GM12878 (cell line): Measurements from ENCODE around the gene S1PR4.

Experiments
- CTCF ChIP-seq, 3 experiments: IDR thresholded peaks in 2 of 3; conservative IDR thresholded peaks in 1 of 3; 2 replicates each; pipeline ENCODE4 v1.5.1; 2011; ENCODE audit warnings: low read depth in 3 of 3, low read length in 3 of 3, mild to moderate bottlenecking in 3 of 3, control low read depth in 2 of 3, moderate library complexity in 2 of 3, inconsistent platforms in 1 of 3, mixed read lengths in 1 of 3; ENCODE audit not compliant: control insufficient read depth in 2 of 3, insufficient read depth in 1 of 3; ENCODE audit errors: extremely low read depth in 1 of 3
- EZH2 ChIP-seq: IDR thresholded peaks from 2 replicates; pipeline ENCODE4 v1.6.1; 2012; ENCODE audit warnings: low read depth, mild to moderate bottlenecking, control low read depth, inconsistent platforms, low read length, borderline replicate concordance; ENCODE audit not compliant: control insufficient read depth
- RCOR1 ChIP-seq: conservative IDR thresholded peaks from 2 replicates; pipeline ENCODE4 v1.6.1; 2012; ENCODE audit warnings: low read depth, low read length, improper control_type of control experiment
- ZNF24 ChIP-seq: fragments of 450-650 bp; IDR thresholded peaks from 2 replicates; pipeline ENCODE4 v1.6.1; 2017; ENCODE audit warnings: antibody characterized with exemption, mild to moderate bottlenecking

GRCh38 chr19:3216874-3217273 is 38.3 kb downstream of the S1PR4 start:
- TF ChIP-seq RCOR1 (no peak), ZNF24 (no peak), CTCF (IDR thresholded peaks at IDR 0.05 in 2 of 3, conservative IDR thresholded peaks at IDR 0.05 in 1 of 3; ENCODE audit: control insufficient read depth in 2 of 3, extremely low read depth in 1 of 3, insufficient read depth in 1 of 3, low read depth in 3 of 3, low read length in 3 of 3) (no peak), EZH2 (no peak)
